ENCODE measurements around the gene P2RY8. TPM values are rescaled to one million over a fixed set of nuclear protein-coding genes. Genes with fewer than 3 reads are reported as not detected.
A peak's percentile ranks its signal among the peaks of the same experiment; 100 is the strongest.

P2RY8 gene
- total and polyA plus RNA-seq, 4 donors, result 0.51 to 8.3 (median 4.4) TPM

DNA sequence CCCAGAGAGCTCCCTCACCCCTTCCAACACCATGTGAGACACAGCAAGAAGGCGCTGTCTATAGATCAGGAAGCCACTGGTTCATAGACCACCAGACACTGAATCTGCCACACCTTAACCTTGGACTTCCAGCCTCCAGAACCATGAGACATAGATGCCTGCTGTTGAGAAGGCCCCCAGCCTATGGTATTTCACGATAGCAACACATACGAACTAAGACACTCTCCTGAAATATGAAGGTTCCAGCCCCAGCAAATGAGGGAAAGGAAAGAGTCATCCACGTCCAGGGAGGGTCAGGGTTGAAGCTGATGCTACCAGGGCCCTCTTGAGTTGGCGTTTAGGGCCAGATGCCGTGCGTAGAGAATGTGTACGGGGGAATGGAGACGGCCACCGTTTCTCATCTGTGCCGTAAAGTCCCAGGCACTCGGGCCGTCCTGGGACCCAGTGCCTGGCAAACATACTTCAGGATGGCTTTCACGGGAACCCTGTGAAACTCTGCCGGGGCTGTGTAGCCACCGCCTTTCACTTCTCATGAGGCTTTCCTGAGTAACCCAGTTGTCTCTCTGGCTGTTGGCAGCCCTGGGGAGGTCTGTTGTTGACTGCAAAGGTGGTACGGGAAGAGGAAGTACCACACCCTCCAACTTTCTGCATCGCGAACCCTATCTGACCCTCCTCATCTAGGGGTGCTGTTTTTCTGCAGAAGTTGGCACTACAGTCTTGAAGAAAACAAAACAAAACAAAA is 17.7 kb upstream of the P2RY8 start:
- no peak for ATAC-seq (ENCODE audit: insufficient read depth, low FRiP score)
- Histone ChIP-seq H3K27ac (ENCODE audit: low read depth in 1 of 2, low read length in 1 of 2) (no peak overlapping the region), H3K27me3 (ENCODE audit: control insufficient read depth in 3 of 3, insufficient read depth in 3 of 3, low read length in 2 of 3) (no peaks in the 10 kb centered on the region), H3K4me3 (no peak overlapping the region), H3K9ac (ENCODE audit: insufficient read depth in 1 of 2, low read length in 2 of 2) (no peak overlapping the region), H3K9me3 (ENCODE audit: control insufficient read depth in 4 of 4, insufficient read depth in 3 of 4, low read length in 3 of 4) (peaks cover 0 to 5% (median 4%) of the 10 kb centered on the region in 4 donors), H3K4me1 (ENCODE audit: control insufficient read depth in 5 of 5, insufficient read depth in 5 of 5, low read length in 5 of 5) (no peaks in the 10 kb centered on the region), H3K36me3 (ENCODE audit: control insufficient read depth in 4 of 4, insufficient read depth in 4 of 4, low read length in 4 of 4) (no peaks in the 10 kb centered on the region)
- whole genome bisulfite sequencing, 2 donors, result 67 to 73% methylated on average over 19 of the region's 19 CpGs
- no peak for DNase-seq
- TF ChIP-seq, protein P1, sequence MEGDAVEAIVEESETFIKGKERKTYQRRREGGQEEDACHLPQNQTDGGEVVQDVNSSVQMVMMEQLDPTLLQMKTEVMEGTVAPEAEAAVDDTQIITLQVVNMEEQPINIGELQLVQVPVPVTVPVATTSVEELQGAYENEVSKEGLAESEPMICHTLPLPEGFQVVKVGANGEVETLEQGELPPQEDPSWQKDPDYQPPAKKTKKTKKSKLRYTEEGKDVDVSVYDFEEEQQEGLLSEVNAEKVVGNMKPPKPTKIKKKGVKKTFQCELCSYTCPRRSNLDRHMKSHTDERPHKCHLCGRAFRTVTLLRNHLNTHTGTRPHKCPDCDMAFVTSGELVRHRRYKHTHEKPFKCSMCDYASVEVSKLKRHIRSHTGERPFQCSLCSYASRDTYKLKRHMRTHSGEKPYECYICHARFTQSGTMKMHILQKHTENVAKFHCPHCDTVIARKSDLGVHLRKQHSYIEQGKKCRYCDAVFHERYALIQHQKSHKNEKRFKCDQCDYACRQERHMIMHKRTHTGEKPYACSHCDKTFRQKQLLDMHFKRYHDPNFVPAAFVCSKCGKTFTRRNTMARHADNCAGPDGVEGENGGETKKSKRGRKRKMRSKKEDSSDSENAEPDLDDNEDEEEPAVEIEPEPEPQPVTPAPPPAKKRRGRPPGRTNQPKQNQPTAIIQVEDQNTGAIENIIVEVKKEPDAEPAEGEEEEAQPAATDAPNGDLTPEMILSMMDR (IDR thresholded peaks at IDR 0.05; ENCODE audit: control extremely low read depth, extremely low read depth), result no peak

DNA sequence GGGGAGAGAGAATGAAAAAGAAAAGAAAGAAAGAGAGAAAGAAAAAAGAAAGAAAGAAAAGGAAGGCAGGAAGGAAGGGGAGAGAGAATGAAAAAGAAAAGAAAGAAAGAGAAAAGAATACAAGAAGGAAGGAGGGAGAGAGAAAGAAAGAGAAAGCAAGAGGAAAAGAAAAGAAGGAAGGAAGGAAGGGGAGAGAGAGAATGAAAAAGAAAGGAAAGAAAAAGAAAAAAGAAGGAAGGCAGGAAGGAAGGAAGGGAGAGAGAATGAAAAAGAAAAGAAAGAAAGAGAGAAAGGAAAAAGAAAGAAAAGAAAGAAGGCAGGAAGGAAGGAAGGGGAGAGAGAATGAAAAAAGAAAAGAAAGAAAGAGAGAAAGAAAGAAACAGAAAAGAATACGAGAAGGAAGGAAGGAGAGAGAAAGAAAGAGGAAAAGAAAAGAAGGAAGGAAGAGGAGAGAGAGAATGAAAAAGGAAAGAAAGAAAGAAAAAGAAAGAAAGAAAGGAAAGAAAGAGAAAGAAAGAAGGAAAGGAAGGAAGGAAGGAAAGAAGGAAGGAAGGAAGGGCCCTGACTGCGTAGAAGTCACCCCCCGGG is 15.1 kb upstream of the P2RY8 start:
- no peaks in the 10 kb centered on the region for H3K36me3 ChIP-seq (ENCODE audit: control insufficient read depth in 4 of 4, insufficient read depth in 4 of 4, low read length in 4 of 4)

DNA sequence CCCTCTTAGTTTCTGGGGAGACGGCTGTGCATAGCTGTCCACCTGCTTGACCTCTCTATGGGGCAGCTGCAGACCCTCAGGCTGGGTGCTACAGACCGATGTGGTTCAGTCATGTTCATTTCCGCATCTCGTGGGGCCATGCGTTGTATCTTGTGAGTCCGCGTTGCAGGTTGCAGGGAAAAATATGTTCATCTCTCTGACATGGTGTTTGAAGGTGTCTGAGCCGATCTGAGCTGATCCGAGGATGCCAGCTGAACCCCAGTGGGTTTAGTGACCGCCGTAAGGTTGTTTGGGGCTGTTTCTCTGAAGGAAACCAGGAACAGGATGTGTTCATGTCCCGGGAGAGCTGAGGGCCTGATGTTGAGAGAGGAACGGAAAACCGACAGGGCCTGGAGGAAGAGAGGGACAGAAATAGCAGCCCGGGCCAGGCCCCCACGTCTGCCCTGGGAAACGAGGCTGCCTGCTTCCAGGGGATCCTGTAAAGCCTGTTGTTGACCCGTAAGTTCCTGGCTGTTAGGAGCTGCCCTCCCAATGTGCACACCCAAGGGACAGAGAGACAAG is 9.8 kb upstream of the P2RY8 start:
- no peak overlapping the region for H3K9ac ChIP-seq (ENCODE audit: insufficient read depth in 1 of 2, low read length in 2 of 2)
- DNase-seq (peak in 1 of 3 donors; percentile 12), ATAC-seq (ENCODE audit: insufficient read depth, low FRiP score) (no peak)
- TF ChIP-seq, protein P1 (IDR thresholded peaks at IDR 0.05; ENCODE audit: control extremely low read depth, extremely low read depth), result no peak
- peaks cover 0 to 8% (median 0%) of the 10 kb centered on the region in 4 donors for H3K9me3 ChIP-seq (ENCODE audit: control insufficient read depth in 4 of 4, insufficient read depth in 3 of 4, low read length in 3 of 4)
- WGBS, 2 donors, result 38 to 59% methylated on average over 18 of the region's 18 CpGs
- H3K27me3 ChIP-seq (ENCODE audit: control insufficient read depth in 3 of 3, insufficient read depth in 3 of 3, low read length in 2 of 3), result no peaks in the 10 kb centered on the region
- H3K27ac ChIP-seq (ENCODE audit: low read depth in 1 of 2, low read length in 1 of 2), result peak overlapping the region in 1 of 2 donors; percentile 5
- H3K4me1 ChIP-seq (ENCODE audit: control insufficient read depth in 5 of 5, insufficient read depth in 5 of 5, low read length in 5 of 5), result no peaks in the 10 kb centered on the region
- H3K36me3 ChIP-seq (ENCODE audit: control insufficient read depth in 4 of 4, insufficient read depth in 4 of 4, low read length in 4 of 4), result no peaks in the 10 kb centered on the region
- H3K4me3 ChIP-seq, result no peak overlapping the region

More for the DNA sequence above, 15.1 kb upstream of the P2RY8 start:
- no peaks in the 10 kb centered on the region for H3K27me3 ChIP-seq (ENCODE audit: control insufficient read depth in 3 of 3, insufficient read depth in 3 of 3, low read length in 2 of 3)
- peaks cover 0 to 5% (median 4%) of the 10 kb centered on the region in 4 donors for H3K9me3 ChIP-seq (ENCODE audit: control insufficient read depth in 4 of 4, insufficient read depth in 3 of 4, low read length in 3 of 4)
- WGBS, 2 donors, result 65 to 70% methylated on average over 3 of the region's 3 CpGs
- H3K4me1 ChIP-seq (ENCODE audit: control insufficient read depth in 5 of 5, insufficient read depth in 5 of 5, low read length in 5 of 5), result no peaks in the 10 kb centered on the region
- no peak overlapping the region for H3K9ac ChIP-seq (ENCODE audit: insufficient read depth in 1 of 2, low read length in 2 of 2)
- TF ChIP-seq, protein P1 (IDR thresholded peaks at IDR 0.05; ENCODE audit: control extremely low read depth, extremely low read depth), result no peak
- H3K4me3 ChIP-seq, result no peak overlapping the region
- no peak overlapping the region for H3K27ac ChIP-seq (ENCODE audit: low read depth in 1 of 2, low read length in 1 of 2)
- no peak for ATAC-seq (ENCODE audit: insufficient read depth, low FRiP score)
- DNase-seq, result no peak
